ENCODE results near the gene RAB5B. TPM values are rescaled to one million over a fixed set of nuclear protein-coding genes. Genes with fewer than 3 reads are reported as not detected.

Gene RAB5B
- total RNA-seq, 2 donors from 2014 or later, result 112 to 178 TPM

DNA sequence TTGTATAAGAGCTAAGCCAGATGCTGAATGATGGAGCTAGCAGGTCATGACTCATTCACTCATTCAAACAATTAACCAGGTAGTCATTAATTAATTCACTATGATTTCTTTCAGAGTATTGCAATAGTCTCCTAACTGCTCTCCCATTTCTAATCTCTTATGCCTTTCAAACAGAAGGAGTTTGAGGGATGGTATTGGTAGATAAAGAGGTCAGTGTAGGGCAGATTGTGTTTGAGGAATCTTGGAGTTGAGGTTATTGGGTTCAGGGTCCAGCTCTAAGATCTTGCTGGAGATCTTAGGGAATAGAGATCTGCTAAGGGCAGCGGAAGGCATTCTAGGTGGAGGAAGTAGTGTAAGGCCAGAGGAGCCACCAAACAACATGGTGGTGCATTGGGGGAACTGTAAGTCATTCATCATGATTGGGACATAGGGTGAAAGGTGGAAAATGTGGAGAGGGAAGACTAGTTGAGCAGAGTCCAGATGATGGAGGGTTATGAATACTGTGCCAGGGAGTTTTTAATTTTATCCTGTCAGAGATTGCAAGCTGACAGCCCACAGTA is 31.2 kb upstream of the RAB5B start:
- TF ChIP-seq, protein P1, sequence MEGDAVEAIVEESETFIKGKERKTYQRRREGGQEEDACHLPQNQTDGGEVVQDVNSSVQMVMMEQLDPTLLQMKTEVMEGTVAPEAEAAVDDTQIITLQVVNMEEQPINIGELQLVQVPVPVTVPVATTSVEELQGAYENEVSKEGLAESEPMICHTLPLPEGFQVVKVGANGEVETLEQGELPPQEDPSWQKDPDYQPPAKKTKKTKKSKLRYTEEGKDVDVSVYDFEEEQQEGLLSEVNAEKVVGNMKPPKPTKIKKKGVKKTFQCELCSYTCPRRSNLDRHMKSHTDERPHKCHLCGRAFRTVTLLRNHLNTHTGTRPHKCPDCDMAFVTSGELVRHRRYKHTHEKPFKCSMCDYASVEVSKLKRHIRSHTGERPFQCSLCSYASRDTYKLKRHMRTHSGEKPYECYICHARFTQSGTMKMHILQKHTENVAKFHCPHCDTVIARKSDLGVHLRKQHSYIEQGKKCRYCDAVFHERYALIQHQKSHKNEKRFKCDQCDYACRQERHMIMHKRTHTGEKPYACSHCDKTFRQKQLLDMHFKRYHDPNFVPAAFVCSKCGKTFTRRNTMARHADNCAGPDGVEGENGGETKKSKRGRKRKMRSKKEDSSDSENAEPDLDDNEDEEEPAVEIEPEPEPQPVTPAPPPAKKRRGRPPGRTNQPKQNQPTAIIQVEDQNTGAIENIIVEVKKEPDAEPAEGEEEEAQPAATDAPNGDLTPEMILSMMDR (IDR thresholded peaks at IDR 0.05), result no peak
- Histone ChIP-seq H3K27ac (no peak overlapping the region), H3K4me3 (no peak overlapping the region), H3K4me1 (no peaks in the 10 kb centered on the region), H3K9ac (ENCODE audit: low read depth in 2 of 2, low read length in 2 of 2) (no peak overlapping the region), H3K9me3 (no peaks in the 10 kb centered on the region), H3K36me3 (no peaks in the 10 kb centered on the region), H3K27me3 (no peaks in the 10 kb centered on the region)
- intact Hi-C loops (cut with DNase I), result no loop called here
- no peak for DNase-seq

DNA sequence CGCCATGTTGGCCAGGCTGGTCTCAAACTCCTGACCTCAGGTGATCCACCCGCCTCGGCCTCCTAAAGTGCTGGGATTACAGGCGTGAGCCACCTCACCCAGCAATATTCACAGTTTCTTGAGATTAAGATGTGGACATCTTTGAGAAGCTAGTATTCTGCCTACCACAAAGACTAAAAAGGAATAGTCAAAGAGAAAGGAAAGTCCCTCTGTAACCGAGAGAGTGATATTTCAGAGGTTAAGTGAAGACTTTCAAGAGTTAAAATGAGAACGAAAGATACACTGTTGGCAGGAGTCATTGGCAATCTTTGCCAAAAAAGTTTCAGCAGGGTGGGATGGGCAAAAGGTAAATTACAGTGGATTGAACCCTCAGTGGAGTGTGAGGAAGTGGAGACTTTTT is 27.3 kb upstream of the RAB5B start:
- Histone ChIP-seq H3K4me1 (no peaks in the 10 kb centered on the region), H3K27ac (no peak overlapping the region), H3K36me3 (no peaks in the 10 kb centered on the region), H3K27me3 (no peaks in the 10 kb centered on the region), H3K9ac (ENCODE audit: low read depth in 2 of 2, low read length in 2 of 2) (no peak overlapping the region), H3K4me3 (no peak overlapping the region), H3K9me3 (no peaks in the 10 kb centered on the region)
- TF ChIP-seq, protein P1 (IDR thresholded peaks at IDR 0.05), result no peak
- intact Hi-C loops (cut with DNase I), result no loop called here
- no peak for DNase-seq

DNA sequence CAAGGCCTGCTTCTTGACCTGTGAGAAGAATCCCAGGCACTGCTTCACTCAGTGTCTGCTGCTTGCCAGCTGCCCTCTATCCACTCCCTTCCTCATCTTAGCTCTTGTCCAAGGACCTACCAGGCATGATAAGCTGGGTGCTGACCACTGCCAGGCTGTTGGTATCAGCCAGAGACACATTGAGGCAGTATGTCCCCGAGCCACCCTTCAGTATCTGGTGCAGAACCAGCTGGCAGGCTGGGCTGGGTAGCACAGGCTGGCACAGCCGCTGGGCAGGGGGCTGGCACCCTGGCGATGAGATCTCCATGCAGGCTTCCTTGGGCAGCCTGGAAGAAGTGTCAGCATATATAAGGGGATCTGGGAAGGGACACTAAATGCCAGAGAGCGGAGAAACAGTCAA is 18.5 kb upstream of the RAB5B start:
- H3K27ac ChIP-seq, result no peak overlapping the region
- H3K9ac ChIP-seq (ENCODE audit: low read depth in 2 of 2, low read length in 2 of 2), result peak overlapping the region in 1 of 2 donors; percentile 5
- H3K9me3 ChIP-seq, result no peaks in the 10 kb centered on the region
- H3K4me3 ChIP-seq, result no peak overlapping the region
- H3K36me3 ChIP-seq, result peaks cover 4% of the 10 kb centered on the region
- H3K4me1 ChIP-seq, result peaks cover 4% of the 10 kb centered on the region
- intact Hi-C loops (cut with DNase I), result no loop called here
- DNase-seq, result no peak
- TF ChIP-seq, protein P1 (IDR thresholded peaks at IDR 0.05), result no peak
- H3K27me3 ChIP-seq, result no peaks in the 10 kb centered on the region

DNA sequence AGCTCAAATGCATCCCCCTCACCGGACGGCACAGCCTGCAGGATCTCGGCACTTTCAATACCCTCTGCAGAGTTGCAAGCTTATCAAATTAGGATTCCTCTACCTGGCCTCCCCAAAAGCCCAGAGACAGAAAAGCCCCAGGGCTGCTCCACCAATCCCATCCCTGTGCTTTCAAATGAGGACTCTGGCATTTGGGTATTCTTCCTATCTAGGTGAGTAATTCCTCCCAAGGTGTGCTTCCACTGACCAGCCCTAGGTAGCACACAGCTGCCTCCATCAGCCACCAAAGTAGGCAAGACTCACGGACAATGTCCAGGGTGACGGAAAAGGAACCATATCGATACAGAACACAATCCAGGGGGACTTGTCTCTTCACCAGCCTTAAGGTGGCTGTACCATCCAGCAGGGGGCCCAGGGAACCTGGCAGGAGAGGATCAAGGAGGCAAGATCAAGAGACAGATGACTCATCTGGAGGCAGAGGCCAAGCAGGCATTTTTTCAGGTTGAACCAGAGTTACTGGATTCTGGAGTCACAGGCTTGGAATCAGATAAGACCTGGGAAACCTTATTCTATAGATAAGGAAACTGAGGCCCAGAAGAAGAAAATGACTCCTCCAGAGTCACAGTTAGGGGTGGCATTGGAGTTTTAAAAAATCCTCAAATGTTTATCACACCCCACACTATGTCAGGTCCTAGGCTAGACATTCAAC is 17.9 kb upstream of the RAB5B start:
- DNase-seq, result no peak
- Histone ChIP-seq H3K27me3 (no peaks in the 10 kb centered on the region), H3K27ac (no peak overlapping the region), H3K4me1 (peaks cover 4% of the 10 kb centered on the region), H3K36me3 (peaks cover 4% of the 10 kb centered on the region), H3K4me3 (no peak overlapping the region), H3K9me3 (no peaks in the 10 kb centered on the region), H3K9ac (ENCODE audit: low read depth in 2 of 2, low read length in 2 of 2) (no peak overlapping the region)
- intact Hi-C loops (cut with DNase I), result no loop called here
- TF ChIP-seq, protein P1 (IDR thresholded peaks at IDR 0.05), result peak; percentile 16

DNA sequence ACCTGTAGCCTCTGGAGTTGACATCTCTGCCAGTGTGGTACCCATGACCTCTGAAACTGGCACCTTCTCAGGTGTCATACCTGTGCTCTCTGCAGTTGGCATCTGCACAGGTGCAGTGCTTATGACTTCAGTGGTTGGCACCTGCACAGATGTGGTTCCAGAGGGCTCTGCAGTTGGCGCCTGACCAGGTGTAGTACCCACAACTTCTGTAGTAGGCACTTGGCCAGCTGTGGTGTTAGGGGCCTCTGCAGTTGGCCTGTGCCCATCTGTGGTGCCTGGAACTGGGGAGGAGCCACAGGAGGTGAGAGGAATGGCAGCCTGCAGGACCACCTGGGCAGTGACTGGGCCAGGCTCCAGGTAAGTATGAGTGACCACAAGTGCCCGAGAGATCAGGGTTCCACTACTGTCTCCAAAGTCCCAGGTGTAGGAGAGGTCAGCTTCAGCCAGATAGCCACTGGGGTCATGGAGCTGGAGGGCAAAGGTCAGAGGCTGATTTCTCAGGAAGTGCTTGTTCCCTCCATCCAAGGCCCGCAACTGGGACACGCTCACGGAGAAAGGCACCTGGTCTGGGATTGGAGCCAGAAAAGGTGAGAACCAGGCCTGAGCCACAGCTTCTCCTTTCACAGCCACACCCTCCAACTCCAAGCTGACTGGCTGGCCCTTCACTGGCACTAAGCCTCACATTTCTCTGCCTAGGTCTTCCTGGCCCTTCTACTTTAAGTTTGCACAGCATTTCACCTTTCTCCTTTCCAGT is 16.6 kb upstream of the RAB5B start:
- H3K27me3 ChIP-seq, result no peaks in the 10 kb centered on the region
- peaks cover 4% of the 10 kb centered on the region for H3K4me1 ChIP-seq
- peak overlapping the region in 1 of 2 donors; percentile 26 for H3K9ac ChIP-seq (ENCODE audit: low read depth in 2 of 2, low read length in 2 of 2)
- no peak overlapping the region for H3K27ac ChIP-seq
- H3K4me3 ChIP-seq, result no peak overlapping the region
- TF ChIP-seq, protein P1 (IDR thresholded peaks at IDR 0.05), result no peak
- peaks cover 4% of the 10 kb centered on the region for H3K36me3 ChIP-seq
- intact Hi-C loops (cut with DNase I), result no loop called here
- no peaks in the 10 kb centered on the region for H3K9me3 ChIP-seq
- DNase-seq, result peak; percentile 79

Data from colonic mucosa (tissue), 4 donors.